Ammon's horn (tissue), 1 donor: Measurements from ENCODE around the gene ZNF169.
"Not testable (repeated sequence)": the region's sequence is repeated elsewhere in the genome, so short reads cannot be mapped to it uniquely, and the experiment has no call there.

Experiments used
- DNase-seq: peaks from one replicate; pipeline ENCODE4 v3.0.0-alpha.2; 2016; ENCODE audit warnings: low spot score

ZNF169 gene

DNA sequence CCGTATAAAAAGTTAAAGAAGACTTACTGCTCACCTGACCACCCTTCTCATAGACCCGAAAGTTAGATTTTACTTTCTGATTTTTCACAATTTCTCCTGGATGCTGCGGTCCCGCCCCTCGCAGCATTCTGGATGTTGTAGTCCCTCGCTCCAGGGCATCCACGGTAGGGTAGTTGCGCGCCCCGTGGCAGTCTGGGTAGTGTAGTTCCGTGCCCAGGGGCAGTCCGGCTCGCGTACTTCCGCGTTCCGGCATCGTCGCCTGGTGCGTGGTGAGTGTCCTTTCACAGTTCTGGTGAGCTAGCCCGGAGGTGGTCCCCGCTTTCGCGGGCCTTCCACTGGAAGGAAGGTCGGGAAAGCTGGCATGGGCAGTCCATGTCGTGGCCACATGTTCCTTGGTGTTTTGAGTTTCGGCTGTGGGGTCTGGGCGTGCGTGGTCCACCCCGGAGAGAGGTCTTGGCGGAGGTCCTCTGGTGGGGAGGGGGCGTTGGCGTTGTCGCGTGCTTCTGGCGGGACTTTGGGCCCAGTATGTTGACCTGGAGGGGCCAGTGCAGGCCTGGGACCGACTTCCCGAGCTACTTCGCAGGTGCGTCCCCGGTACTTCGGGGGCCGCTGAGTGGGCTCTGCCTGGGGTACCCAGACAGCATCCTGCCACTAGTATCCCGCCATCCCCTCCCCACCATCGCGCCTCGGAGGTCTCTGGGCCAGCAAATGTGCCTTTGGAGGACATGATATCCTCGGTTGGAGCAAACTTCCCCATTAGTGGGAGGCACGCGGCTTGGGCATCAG lies at the start of gene ZNF169:
Gene ZNF169 (plus strand): TSS at position 222 of the 786 bp plus-strand sequence. CDS start 19,515 bp downstream, outside the sequence.
- DNase-seq = peak; percentile 95

DNA sequence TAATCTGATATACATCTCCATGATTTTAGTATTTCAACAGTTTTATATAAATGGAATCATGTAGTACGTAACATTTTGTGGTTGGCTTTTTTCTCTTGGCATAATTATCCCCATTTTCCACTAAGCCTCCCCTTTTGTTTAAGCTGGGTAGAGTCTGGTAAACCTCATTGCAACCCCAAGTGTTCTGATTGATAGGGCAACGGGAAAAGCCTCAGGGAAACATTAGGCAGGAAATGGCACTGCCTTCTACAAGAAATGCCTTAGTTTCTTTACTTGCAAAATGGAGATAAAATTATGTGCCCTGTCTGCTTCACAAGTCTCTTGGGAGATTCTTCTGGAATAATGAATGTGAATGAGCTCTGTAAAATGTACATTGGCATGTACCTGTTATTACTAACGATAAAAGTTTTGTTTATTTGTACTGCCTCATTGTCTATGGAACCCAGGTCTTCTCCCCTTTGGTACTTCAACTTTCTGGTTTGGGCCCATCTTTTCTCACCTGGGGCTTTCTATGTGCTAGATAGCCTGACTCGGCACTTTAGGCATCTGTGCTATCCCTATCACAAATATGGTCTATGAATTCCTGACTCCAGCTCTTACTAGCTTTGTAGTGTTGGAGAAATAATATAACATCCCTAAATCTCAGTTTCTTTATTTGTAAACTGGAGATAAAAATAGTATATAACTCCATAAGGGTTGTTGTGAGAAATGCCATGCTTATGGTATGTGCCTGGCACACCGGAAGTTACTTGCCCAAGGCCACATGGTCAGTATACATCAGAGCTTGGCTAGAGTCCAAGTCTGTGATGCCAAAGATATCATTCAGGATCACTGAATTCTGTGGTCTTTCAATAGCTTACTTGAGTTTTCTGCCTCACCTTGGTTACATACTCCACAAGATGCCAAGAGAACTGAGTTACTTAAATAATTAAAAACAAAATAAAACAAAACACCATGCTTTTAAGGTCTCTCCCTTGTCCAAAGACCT lies 48.2 kb upstream of the ZNF169 start:
- no peak for DNase-seq

DNA sequence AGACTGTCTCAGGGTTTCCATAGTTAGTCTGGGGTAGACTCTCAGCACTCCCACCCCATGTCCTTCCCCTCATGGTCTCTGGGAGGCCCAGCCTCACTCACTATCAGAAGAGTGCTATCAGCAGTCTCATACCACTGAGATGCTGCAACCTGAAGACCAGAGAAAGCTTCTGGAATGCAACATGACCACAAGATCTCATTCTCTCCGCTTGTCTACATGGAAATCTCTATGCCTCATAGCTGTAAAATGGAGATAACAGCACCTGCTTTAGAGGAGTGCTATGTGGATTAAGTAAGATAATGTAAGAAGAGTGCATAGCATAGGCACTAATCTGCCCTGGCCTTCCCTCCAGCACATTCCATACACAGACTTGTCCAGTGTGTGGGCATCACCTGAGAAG lies 47.0 kb upstream of the ZNF169 start:
- DNase-seq = no peak

DNA sequence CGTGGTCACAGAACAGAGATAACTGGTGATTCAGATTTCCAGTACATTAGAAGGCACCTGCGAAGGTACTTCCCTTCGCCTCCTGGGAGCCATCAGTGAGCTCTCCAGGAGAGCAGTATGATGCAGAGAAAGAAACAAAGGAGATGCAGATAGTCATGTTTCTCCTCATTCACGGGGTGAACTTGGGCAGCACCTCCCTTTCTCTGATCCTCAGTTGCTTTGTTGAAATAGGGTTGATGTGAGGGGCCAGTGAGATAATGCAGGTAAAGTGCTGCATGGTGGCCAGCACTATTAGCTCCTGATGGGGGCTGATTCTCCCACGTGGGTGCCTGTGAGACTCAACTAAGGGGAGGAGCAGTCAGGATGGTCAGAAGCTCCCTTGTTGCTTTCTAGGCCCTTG lies 46.6 kb upstream of the ZNF169 start:
- no peak for DNase-seq

DNA sequence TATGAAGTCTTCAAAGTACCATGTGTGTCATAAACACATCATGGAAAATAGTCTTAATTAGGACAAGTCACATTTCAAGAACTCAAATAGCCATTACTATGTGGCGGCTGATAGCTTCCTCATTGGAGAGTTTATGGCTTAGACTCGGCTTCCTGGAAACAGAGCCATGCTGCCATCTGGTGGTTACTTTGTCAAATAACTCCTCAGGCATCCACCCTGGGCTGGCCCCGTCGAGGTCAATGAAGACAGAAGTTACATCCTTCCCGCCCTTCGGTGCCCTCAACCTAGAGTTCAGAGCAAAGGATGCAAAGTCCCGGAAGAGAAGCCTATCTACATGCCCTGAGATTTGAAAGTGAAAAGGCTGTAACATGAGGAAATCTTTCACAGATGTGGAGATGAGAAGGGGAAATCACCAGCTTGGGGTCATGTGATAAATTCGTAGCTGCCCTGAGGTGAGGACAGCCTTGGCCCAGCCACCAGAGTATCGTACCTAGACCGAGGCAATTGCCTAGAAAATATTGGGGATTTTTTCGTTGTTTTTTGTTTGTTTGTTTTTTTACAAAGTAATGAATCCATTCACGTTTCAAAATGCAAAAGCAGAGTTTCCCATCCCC lies 45.5 kb upstream of the ZNF169 start:
- DNase-seq = peak; percentile 91

DNA sequence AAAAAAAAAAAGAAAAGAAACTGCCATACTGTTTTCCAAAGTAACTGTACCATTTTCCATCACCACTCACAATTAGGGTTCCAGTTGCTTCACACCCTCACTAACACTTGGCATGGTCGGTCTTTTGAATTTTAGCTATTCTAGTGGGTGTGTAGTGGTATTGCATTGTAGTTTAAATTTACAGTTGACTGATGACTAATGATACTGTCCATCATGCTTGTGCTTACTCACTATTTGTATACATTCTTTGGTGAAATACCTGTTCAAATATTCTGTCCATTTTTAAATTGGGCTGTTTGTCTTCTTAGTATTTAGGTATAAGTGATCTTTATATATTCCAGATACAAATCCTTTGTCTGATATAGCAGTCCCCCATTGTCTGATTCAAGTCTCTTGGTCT lies 36.2 kb upstream of the ZNF169 start:
- no peak for DNase-seq

DNA sequence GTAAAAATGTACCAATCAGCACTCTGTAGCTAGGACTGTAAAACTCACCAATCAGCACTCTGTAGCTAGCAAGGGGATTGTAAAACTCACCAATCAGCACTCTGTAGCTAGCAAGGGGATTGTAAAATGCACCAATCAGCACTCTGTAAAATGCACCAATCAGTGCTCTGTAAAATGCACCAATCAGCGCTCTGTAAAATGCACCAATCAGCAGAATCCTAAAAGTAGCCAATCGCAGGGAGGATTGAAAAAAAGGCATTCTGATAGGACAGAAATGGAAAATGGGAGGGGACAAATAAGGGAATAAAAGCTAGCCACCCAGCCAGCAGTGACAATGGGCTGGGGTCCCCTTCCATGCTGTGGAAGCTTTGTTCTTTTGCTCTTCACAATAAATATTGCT lies 33.7 kb upstream of the ZNF169 start:
- DNase-seq = not testable (repeated sequence)

DNA sequence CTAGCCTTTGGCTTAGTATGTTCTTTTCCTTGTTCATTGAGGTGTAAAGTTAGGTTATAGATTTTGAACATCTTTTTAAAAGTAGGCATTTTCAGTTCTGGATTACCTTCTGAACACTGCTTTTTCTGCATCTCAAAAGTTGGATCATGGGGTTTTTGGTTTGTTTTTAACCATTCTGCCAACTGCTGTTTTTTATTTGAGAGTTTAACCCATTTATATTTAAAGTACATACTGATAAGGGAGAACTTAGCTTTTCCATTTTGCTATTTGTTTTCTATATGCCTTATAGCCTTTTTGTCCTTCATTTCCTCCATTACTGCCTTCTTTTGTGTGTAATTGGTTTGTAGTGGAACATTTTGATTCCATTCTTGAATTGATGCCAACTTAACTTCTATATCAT lies 30.5 kb upstream of the ZNF169 start:
- DNase-seq = no peak

DNA sequence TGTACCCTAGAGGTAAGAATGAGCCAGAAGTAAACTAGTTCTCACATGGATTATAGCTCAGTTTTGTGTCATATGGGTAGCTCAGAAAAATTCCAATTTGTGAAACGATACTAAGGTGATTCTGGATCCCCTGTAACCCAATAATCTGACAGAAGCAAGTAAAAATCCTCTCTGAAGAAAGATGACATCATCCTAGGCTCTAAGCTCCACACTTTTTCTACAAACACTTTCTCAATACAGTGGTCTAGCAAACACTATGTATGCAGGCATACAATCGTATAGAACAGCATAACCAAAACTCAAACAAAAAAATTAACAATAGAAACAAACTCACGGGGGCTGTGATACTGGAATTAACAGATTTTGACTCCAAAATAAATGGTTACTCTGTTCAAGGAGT lies 26.7 kb upstream of the ZNF169 start:
- DNase-seq = no peak

DNA sequence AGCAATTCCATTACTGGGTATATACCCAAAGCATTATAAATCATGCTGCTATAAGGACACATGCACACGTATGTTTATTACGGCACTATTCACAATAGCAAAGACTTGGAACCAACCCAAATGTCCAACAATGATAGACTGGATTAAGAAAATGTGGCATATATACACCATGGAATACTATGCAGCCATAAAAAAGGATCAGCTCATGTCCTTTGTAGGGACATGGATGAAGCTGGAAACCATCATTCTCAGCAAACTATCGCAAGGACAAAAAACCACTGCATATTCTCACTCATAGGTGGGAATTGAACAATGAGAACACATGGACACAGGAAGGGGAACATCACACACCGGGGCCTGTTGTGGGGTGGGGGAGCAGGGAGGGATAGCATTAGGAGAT lies 18.0 kb upstream of the ZNF169 start:
- DNase-seq = not testable (repeated sequence)

DNA sequence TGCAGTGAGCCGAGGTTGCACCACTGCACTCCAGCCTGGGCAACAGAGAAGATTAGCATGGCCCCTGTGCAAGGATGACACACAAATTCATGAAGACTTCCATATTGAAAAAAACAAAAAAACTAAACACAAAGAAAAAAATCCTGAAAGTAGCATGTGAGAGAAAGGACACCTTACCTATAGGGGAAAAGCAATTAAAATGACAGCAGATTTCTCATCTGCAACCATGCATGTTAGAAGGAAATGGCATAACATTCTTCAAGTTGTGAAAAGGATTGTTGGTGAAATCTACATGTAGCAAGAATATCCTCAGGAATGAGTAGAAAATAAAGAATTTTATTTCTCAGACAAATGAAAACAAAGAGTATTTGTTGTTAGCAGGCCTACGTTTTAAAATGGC lies 13.4 kb upstream of the ZNF169 start:
- no peak for DNase-seq

DNA sequence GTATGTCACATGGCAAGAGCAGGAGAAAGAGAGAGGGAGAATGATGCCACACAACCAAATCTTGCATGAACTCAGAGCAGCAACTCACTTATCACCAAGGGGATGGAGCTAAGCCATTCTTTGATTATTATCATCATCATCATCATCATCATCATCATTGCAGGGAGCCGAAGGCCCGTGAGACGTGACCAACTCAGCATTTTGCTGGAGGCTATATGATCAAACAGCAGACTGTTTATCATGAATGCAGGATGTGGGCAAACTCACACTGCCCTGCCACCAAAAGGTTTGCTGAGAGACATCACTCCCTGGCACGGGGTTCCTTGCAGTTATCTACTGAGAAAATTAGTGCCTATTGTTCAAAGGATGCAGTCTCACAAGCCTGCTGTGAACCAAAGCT lies 8.6 kb upstream of the ZNF169 start:
- no peak for DNase-seq

DNA sequence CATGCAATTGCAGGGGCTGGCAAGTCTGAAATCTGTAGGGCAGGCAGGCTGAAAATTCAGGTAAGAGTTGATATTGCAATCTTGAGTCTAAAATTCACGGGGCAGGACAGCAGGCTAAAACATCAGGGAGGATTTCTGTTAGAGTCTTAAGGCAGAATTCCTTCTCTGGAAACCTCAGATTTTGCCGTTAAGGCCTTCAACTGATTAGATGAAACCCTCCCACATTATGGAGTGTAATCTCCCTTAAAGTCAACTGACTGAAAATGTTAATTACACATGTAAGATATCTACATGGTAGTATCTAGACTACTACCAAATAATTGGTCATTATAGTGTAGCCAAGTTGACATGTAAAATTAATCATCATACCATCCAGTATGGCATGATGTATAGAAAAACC lies 3.1 kb upstream of the ZNF169 start:
- DNase-seq = no peak

DNA sequence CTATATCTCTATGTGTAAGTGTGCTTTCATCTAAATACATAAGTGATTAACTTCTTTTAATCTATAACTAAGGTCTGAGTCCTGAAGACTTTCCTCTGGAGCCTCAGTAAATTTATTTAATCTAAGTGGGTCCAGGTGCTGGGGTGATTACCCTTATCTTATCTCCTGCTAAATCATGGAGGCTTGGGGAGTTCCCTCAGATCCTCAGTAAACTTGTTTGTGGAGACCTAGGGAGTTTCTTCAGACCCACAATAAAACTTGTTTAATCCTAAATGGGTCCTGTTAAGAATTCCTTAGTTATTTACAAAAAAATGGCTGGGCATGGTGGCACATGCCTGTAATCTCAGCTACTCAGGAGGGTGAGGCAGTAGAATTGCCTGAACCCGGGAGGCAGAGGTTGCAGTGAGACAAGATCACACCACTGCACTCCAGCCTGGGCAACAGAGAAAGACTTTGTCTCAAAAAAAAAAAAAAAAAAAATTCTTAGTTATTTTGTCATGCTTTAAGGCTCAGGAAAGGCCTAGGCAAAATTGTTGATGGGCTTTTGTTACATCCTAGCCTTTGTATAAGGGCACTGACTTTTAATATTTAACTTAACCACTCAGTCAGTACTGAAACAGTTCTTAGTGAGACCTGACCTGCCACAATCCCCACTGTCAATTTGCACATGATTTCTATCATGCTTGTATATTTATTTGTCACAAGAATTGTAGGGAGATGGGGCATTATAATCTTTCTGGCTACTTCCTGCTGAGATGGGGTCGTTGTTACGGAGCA lies 6.7 kb downstream of the ZNF169 start:
- not testable (repeated sequence) for DNase-seq

DNA sequence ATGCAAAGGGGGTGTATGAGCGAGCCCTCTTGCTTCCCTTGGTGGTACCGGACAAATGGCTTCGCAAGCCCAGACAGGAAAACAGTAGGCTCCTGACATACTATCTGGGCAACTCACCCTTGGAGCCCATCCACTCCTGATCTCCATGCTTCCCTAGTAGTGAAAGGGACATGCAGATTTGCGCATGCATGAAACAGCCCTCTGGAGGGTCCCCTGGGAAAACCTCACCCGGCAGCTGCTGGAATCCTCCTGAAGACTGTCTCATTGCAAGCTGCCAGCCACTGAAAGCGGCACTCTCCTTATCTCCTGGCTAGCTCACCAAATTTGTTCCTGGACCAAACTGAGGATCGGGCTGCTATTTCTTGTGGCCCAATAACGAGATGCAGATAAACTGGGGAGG lies 10.2 kb downstream of the ZNF169 start:
- DNase-seq = no peak

DNA sequence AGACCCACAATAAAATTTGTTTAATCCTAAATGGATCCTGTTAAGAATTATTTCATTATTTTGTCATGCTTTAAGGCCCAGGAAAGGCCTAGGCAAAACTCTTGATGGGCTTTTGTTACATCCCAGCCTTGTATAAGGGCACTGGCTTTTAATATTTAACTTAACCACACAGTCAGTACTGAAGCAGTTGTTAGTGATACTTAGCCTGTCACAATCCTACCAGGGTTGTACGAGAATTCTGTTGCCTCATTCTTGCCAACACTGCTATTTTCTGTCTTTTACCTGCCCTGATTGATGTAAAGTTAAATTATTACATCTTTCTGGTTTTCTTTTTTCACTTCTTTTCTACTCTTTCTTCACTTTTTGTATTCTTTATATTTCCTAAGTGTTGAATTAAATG lies 10.9 kb downstream of the ZNF169 start:
- DNase-seq = no peak

DNA sequence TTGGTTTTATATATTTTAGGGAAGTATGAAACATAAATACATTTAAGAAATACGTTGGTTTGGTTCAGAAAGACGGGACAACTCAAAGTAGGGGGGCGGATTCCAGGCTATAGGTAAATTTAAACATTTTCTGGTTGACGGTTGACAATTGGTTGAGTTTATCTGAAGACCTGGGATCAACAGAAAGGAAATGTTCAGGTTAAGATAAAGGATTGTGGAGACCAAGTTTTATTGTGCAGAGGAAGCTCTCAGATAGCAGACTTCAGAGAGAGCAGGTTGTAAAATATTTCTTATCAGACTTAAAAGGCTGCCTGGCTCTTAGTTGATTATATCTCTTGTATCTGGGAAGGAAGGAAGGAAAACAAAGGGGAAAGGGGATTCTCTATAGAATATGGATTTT lies 17.9 kb downstream of the ZNF169 start:
- DNase-seq = not testable (repeated sequence)

DNA sequence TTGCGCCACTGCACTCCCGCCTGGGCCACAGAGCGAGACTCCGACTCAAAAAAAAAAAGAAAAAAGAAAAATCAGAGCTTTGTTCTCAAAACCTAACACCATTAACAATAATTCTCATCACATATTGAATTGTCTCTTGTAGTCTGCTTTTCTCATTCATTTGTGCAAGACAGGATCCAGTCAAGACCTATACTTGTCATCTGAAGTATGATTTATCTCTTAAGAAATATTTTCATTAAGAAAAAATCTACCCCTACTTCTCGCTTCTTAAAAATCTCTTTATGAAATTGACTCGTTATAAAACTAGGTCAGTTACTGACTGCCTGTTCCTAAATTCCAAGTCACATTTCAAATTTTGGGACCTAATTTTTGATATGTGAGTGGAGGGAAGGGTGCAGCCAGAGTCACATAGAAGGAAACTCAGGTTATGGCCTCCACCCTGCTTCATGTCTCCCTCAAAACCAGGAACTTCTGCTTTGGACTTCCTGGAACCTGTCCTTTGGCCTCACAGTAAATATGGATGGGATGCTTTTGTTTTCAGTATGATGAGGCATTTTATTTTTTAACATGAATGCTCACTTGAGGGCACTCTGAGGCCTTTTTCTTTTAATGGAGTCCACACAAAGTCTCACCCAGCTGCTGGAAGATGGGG lies 18.9 kb downstream of the ZNF169 start:
- no peak for DNase-seq

DNA sequence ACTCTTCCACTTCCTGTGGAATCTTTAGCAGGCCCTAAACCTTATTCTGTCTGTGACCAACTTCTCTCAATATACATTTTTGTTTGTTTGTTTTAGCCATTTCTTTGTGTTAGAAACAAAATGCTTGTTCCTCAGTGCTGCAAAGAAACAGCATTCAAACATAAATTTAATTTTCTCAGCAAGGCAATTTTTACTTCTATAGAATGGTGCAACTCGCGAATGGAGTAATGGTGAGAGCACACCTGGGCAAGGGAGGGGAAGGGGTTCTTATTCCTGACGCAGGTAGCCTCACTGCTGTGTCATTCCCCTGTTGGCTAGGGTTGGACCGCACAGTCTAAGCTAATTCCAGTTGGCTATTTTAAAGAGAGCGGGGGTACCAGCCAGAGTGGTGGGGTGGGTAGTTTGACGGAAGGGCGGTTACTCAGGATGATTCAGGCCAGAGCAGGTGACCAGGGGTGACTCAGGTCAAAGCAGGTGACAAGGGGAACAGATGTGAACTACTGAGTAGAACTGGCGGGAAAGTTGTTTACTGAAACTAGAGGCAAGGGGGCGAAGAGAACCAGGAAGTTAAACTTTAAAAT lies 21.4 kb downstream of the ZNF169 start:
- no peak for DNase-seq

DNA sequence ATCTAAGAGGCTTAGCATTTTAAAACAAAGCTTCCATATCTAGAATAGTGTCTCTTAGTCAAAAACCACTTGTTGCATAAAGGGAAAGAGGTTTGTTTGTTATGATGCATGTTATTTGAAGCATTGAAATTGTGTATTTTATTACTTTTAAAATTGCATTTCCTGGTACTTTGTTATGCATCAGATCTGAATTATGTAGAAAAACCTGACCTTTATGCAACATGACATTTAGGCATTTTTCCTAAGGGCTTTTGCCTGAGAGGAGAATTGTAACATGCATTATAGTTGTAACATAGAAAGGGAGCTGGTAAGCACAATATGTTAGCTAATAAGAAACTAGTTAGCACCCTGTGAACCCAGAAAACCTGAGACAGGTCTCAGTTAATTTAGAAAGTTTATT lies 22.0 kb downstream of the ZNF169 start:
- DNase-seq = no peak

DNA sequence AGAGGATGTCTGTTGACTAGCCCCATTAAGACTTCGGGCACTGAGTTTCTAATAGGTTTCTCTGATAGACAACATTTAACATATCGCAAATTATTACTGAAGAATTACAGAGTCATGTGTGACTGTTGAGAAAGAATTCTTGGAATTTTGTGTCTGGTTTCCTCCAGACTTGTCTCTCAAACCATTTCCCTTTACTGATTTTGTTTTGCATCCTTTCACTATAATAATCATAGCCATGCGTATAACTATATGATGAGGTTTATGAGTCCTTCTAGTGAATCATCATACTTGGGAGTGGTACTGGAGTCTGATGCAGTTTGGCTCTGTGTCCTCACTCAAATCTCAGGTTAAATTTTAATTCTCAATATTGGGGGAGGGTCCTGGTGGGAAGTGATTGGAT lies 27.0 kb downstream of the ZNF169 start:
- DNase-seq = no peak
